MM.1S (cell line): ENCODE data around the gene TESK2.
A peak's percentile ranks its signal among the peaks of the same experiment; 100 is the strongest.

Source experiments
- DNase-seq: peaks from one replicate; pipeline ENCODE4 v3.0.0-alpha.2; 2015
- H2AFZ ChIP-seq: fragments of 300-600 bp; sonication (generic); 2 replicates; pipeline ENCODE4 v1.6.0; 2016; ENCODE audit warnings: antibody characterized with exemption, low read length
- H3F3A ChIP-seq: fragments of 300-600 bp; sonication (generic); 2 replicates; pipeline ENCODE4 v1.6.1; 2016; ENCODE audit warnings: mild to moderate bottlenecking, antibody characterized with exemption, low read length, moderate library complexity, mixed read lengths; ENCODE audit not compliant: insufficient read depth
- H3K27ac ChIP-seq: fragments of 300-600 bp; sonication (generic); 2 replicates; pipeline ENCODE4 v1.5.1; 2016; ENCODE audit warnings: mild to moderate bottlenecking, low read length
- H3K27me3 ChIP-seq: fragments of 300-600 bp; sonication (generic); replicated peaks from 2 replicates; pipeline ENCODE4 v1.6.0; 2016; ENCODE audit warnings: low read length; ENCODE audit not compliant: insufficient read depth
- H3K36me3 ChIP-seq: fragments of 300-600 bp; sonication (generic); replicated peaks from 2 replicates; pipeline ENCODE4 v1.6.1; 2016; ENCODE audit warnings: mild to moderate bottlenecking, low read length, mixed read lengths; ENCODE audit not compliant: insufficient read depth
- H3K4me1 ChIP-seq: fragments of 300-600 bp; sonication (generic); 2 replicates; pipeline ENCODE4 v1.6.1; 2016; ENCODE audit warnings: low read length, mixed read lengths
- H3K4me2 ChIP-seq: fragments of 300-600 bp; sonication (generic); 2 replicates; pipeline ENCODE4 v1.6.0; 2016; ENCODE audit warnings: low read depth, low read length
- H3K4me3 ChIP-seq: fragments of 300-600 bp; sonication (generic); 2 replicates; pipeline ENCODE4 v1.5.1; 2016; ENCODE audit warnings: low read length, mixed read lengths
- H3K79me2 ChIP-seq: fragments of 300-600 bp; sonication (generic); 2 replicates; pipeline ENCODE4 v1.6.1; 2016; ENCODE audit warnings: mixed run types, low read length, mixed read lengths
- H3K9ac ChIP-seq: fragments of 300-600 bp; sonication (generic); 2 replicates; pipeline ENCODE4 v1.6.1; 2016; ENCODE audit warnings: low read length, mixed read lengths
- H3K9me2 ChIP-seq: fragments of 300-600 bp; sonication (generic); replicated peaks from 2 replicates; pipeline ENCODE4 v1.6.1; 2016; ENCODE audit warnings: mild to moderate bottlenecking, low read length, mixed read lengths; ENCODE audit not compliant: insufficient read depth
- H3K9me3 ChIP-seq: fragments of 300-600 bp; sonication (generic); replicated peaks from 2 replicates; pipeline ENCODE4 v1.6.1; 2016; ENCODE audit warnings: mild to moderate bottlenecking, low read length, mixed read lengths; ENCODE audit not compliant: insufficient read depth
- H4K20me1 ChIP-seq: fragments of 300-600 bp; sonication (generic); 2 replicates; pipeline ENCODE4 v1.6.1; 2016; ENCODE audit warnings: mild to moderate bottlenecking, low read length, moderate library complexity, mixed read lengths; ENCODE audit not compliant: insufficient read depth
- EZH2 ChIP-seq: fragments of 300-600 bp; sonication (generic); optimal IDR thresholded peaks from 2 replicates; pipeline ENCODE3; 2017; ENCODE audit warnings: low read depth, mild to moderate bottlenecking, antibody characterized with exemption, low read length, mixed read lengths
- EZH2phosphoT487 ChIP-seq: fragments of 300-600 bp; sonication (generic); IDR thresholded peaks from 2 replicates; pipeline ENCODE4 v1.6.1; 2018; ENCODE audit warnings: antibody characterized with exemption, low read length
- TF ChIP-seq, protein P1 (sequence below): fragments of 300-600 bp; sonication (generic); IDR thresholded peaks from 2 replicates; pipeline ENCODE4 v1.5.1; 2016; ENCODE audit warnings: antibody characterized with exemption, low read length, mixed read lengths

TESK2 gene, protein sequence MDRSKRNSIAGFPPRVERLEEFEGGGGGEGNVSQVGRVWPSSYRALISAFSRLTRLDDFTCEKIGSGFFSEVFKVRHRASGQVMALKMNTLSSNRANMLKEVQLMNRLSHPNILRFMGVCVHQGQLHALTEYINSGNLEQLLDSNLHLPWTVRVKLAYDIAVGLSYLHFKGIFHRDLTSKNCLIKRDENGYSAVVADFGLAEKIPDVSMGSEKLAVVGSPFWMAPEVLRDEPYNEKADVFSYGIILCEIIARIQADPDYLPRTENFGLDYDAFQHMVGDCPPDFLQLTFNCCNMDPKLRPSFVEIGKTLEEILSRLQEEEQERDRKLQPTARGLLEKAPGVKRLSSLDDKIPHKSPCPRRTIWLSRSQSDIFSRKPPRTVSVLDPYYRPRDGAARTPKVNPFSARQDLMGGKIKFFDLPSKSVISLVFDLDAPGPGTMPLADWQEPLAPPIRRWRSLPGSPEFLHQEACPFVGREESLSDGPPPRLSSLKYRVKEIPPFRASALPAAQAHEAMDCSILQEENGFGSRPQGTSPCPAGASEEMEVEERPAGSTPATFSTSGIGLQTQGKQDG

DNA sequence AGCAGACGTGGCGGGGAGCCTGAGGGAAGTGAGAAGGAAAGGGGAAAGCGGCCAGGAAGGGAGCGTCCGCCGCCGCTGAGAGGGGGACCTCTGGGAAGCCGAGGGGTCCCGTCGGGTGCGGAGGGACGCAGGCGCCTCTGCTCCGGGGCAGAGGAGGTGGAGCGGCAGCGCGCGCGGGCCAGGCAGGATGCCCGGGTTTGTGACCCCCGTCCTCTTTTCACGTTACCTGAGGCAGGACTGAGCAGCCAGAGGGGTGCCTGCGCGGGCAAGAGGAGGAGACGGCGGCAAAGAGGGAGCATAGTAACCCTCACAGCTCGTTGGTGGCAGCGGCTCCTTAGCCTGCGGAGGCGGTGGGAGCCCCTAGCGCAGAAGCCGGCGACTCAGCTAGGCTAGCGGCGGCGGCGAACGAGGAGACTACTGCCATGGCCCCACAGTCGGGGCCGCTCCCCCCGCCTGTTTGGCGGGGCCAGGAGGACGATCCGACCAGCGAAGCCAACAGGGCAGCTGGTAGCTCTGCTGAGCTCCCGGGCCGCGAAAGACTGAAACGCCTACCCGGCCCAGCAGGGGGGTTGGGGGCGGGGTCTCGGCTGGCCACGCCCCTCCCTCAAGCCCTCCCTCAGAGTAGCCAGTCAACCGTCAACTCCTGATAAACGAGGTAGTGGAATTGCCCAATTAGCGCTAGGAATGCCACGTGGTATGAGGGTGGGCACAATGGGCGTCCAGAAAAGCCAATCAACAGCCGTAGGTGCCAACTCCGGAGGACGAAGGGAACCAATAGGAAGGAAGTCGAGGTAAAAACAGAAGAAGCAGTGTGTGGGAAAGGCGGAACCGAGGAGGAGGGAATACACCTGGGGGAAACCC, at the start of gene TESK2:
Gene TESK2, minus strand, starts transcription at position 538 of the 861 bp plus-strand sequence. CDS start 33,378 bp downstream, outside the sequence.
- H3K27ac ChIP-seq = peak within 1 kb of the TSS; percentile 23; the same call in 1 of the 2 replicates
- DNase-seq = peak; percentile 100
- H3K36me3 ChIP-seq = no peaks in the 10 kb centered on the region
- no peaks in the 10 kb centered on the region for H3K27me3 ChIP-seq
- H3K9me2 ChIP-seq = no peaks in the 10 kb centered on the region
- H3K79me2 ChIP-seq = no peaks in the 10 kb centered on the region
- H3K9ac ChIP-seq = peak within 1 kb of the TSS; percentile 61
- peaks cover 11% of the 10 kb centered on the region for H3F3A ChIP-seq
- peaks cover 8% of the 10 kb centered on the region; the same call in 1 of the 2 replicates for H3K4me1 ChIP-seq
- H3K4me2 ChIP-seq = peak within 1 kb of the TSS; percentile 88
- TF ChIP-seq, protein P1, sequence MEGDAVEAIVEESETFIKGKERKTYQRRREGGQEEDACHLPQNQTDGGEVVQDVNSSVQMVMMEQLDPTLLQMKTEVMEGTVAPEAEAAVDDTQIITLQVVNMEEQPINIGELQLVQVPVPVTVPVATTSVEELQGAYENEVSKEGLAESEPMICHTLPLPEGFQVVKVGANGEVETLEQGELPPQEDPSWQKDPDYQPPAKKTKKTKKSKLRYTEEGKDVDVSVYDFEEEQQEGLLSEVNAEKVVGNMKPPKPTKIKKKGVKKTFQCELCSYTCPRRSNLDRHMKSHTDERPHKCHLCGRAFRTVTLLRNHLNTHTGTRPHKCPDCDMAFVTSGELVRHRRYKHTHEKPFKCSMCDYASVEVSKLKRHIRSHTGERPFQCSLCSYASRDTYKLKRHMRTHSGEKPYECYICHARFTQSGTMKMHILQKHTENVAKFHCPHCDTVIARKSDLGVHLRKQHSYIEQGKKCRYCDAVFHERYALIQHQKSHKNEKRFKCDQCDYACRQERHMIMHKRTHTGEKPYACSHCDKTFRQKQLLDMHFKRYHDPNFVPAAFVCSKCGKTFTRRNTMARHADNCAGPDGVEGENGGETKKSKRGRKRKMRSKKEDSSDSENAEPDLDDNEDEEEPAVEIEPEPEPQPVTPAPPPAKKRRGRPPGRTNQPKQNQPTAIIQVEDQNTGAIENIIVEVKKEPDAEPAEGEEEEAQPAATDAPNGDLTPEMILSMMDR = peak; percentile 6; the same call in 1 of the 2 replicates
- TF ChIP-seq EZH2phosphoT487 (no peak), EZH2 (no peak)
- peak within 1 kb of the TSS; percentile 84 for H2AFZ ChIP-seq
- H3K4me3 ChIP-seq = peak within 1 kb of the TSS; percentile 85
- H4K20me1 ChIP-seq = no peaks in the 10 kb centered on the region
- no peaks in the 10 kb centered on the region for H3K9me3 ChIP-seq

DNA sequence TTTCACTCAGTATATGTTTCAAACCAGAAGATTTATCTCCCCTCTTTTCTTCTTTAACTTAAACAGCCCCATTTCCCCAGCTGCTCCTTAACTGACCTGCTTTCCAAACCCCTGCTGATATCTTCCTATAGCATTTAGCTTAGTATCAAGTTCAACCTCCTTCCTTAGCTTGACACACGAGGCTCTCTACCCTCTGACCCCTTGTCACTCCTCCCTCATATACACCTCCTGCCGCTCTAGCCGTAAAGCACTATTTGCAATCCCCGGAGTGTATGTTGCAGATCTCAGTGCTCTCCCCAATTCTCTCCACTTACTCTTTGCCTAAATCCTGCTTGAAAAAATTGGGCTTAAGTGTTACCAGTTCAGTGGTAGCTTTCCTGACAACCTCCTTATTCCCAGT, 45.9 kb upstream of the TESK2 start:
- no peak overlapping the region for H3K4me2 ChIP-seq

More for the DNA sequence above, 45.9 kb upstream of the TESK2 start:
- Histone ChIP-seq H3K9me3 (no peaks in the 10 kb centered on the region), H2AFZ (no peak overlapping the region), H3K4me3 (no peak overlapping the region), H3K79me2 (no peaks in the 10 kb centered on the region), H3K9me2 (no peaks in the 10 kb centered on the region), H3K27me3 (no peaks in the 10 kb centered on the region), H3K9ac (no peak overlapping the region), H3F3A (no peaks in the 10 kb centered on the region), H3K36me3 (no peaks in the 10 kb centered on the region), H3K4me1 (no peaks in the 10 kb centered on the region), H3K27ac (no peak overlapping the region), H4K20me1 (no peaks in the 10 kb centered on the region)
- DNase-seq = no peak
- TF ChIP-seq, protein P1 = no peak
- TF ChIP-seq EZH2 = no peak
- no peak for TF ChIP-seq EZH2phosphoT487
